ENCODE data around the gene ITGB7. TPM values are rescaled to one million over a fixed set of nuclear protein-coding genes. Genes with fewer than 3 reads are reported as not detected.

Gene ITGB7
- total and polyA plus RNA-seq, 10 of the 15 experiments (the other 5 are each of a cell fraction or from before 2014, with no cell fraction given) = 54.5 to 487 (median 252) TPM

DNA sequence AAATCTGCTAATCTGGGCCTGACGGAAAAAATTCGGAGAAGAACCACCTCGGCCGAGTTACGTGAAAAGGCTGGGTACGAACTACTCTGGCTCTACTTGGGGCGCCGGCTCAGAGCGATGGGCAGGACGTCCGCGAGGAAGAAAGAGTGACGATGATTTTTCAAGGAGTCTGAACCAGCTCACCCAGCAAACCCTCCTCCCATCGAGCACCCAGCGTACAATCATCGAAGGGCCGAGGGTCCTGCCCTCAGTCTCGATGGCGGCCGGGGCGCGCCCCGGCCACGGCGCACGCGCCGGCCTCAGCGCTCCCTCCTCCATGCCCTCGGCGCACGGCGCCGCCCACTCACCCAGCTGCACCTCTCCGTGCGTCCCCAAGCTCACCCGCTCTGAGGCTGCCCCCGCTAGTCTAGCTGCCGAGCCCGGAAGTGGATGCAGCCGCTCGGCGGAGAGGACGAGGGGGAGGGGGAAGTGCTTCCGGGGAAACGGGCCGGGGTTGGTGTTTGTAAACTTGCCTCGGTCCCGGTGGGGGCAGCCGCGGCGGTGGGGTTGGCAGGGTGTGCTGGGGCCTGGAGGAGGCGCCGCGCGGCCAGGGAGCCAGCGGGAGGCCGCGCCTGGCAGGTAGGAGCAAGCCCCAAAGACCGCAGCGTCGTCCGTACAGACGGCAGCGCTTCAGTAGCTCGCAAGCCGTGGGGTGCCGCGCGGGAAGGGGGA is 26.7 kb downstream of the ITGB7 start, which contains the start of the genes CSAD and ZNF740 (continued):
- TF ChIP-seq NFIC (IDR thresholded peaks at IDR 0.05; ENCODE audit: low read depth, low read length) = no peak
- no peak for TF ChIP-seq PAX8 (IDR thresholded peaks at IDR 0.05)
- TF ChIP-seq SMAD1 (IDR thresholded peaks at IDR 0.05; ENCODE audit: low read depth, partially characterized antibody) = no peak
- TF ChIP-seq TAF1 (IDR thresholded peaks at IDR 0.05; ENCODE audit: borderline replicate concordance, low read depth, low read length) = peak; percentile 74; the same call in 1 of the 2 replicates
- peak; percentile 94 for TF ChIP-seq CHD2 (IDR thresholded peaks at IDR 0.05; ENCODE audit: borderline replicate concordance, low read depth, low read length)
- peak; percentile 97 for TF ChIP-seq GABPA (IDR thresholded peaks at IDR 0.05; ENCODE audit: low read depth)
- TF ChIP-seq NR2F1 (conservative IDR thresholded peaks at IDR 0.05) = peak; percentile 55
- peak; percentile 45; the same call in 1 of the 2 replicates for TF ChIP-seq SREBF2 (IDR thresholded peaks at IDR 0.05; ENCODE audit: low read length)
- TF ChIP-seq ZNF622 (IDR thresholded peaks at IDR 0.05) = no peak
- TF ChIP-seq, protein P1, sequence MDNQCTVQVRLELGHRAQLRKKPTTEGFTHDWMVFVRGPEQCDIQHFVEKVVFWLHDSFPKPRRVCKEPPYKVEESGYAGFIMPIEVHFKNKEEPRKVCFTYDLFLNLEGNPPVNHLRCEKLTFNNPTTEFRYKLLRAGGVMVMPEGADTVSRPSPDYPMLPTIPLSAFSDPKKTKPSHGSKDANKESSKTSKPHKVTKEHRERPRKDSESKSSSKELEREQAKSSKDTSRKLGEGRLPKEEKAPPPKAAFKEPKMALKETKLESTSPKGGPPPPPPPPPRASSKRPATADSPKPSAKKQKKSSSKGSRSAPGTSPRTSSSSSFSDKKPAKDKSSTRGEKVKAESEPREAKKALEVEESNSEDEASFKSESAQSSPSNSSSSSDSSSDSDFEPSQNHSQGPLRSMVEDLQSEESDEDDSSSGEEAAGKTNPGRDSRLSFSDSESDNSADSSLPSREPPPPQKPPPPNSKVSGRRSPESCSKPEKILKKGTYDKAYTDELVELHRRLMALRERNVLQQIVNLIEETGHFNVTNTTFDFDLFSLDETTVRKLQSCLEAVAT (IDR thresholded peaks at IDR 0.05) = no peak; the same call in 1 of the 2 replicates
- TF ChIP-seq IKZF2 (IDR thresholded peaks at IDR 0.05) = no peak
- no peak for TF ChIP-seq RCOR1 (conservative IDR thresholded peaks at IDR 0.05; ENCODE audit: low read depth, low read length)
- no peak for TF ChIP-seq EED (IDR thresholded peaks at IDR 0.05; ENCODE audit: low read depth)
- no peak for TF ChIP-seq HSF1 (IDR thresholded peaks at IDR 0.05; ENCODE audit: low read depth, low read length)
- TF ChIP-seq RFX5 (IDR thresholded peaks at IDR 0.05; ENCODE audit: low read depth, low read length) = no peak
- TF ChIP-seq STAT1 (conservative IDR thresholded peaks at IDR 0.05) = no peak; the same call in 1 of the 2 replicates
- TF ChIP-seq, protein P2, sequence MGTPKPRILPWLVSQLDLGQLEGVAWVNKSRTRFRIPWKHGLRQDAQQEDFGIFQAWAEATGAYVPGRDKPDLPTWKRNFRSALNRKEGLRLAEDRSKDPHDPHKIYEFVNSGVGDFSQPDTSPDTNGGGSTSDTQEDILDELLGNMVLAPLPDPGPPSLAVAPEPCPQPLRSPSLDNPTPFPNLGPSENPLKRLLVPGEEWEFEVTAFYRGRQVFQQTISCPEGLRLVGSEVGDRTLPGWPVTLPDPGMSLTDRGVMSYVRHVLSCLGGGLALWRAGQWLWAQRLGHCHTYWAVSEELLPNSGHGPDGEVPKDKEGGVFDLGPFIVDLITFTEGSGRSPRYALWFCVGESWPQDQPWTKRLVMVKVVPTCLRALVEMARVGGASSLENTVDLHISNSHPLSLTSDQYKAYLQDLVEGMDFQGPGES (IDR thresholded peaks at IDR 0.05) = no peak; the same call in 1 of the 2 replicates
- TF ChIP-seq MYB (IDR thresholded peaks at IDR 0.05; ENCODE audit: borderline replicate concordance, low read depth, low read length) = no peak
- TF ChIP-seq TCF12 (IDR thresholded peaks at IDR 0.05; ENCODE audit: low read depth, low read length) = peak; percentile 93
- TF ChIP-seq SUPT20H (IDR thresholded peaks at IDR 0.05; ENCODE audit: borderline replicate concordance, control insufficient read depth, low read depth, low read length) = no peak
- TF ChIP-seq KLF5 (IDR thresholded peaks at IDR 0.05; ENCODE audit: partially characterized antibody) = peak; percentile 80
- TF ChIP-seq TCF3 (IDR thresholded peaks at IDR 0.05; ENCODE audit: borderline replicate concordance, insufficient read depth, low read depth, low read length) = peak; percentile 94

Data from GM12878 (cell line).